ENCODE measurements around the gene TTC29.
A peak's percentile ranks its signal among the peaks of the same experiment; 100 is the strongest.

Gene TTC29

GRCh38 chr4:146930673-146931072 is 15.0 kb downstream of the TTC29 start:
- no peak overlapping the region for H3K9ac ChIP-seq (ENCODE audit: low read length)
- H3K27ac ChIP-seq (ENCODE audit: low read length), result no peak overlapping the region
- H4K20me1 ChIP-seq (ENCODE audit: insufficient read depth, low read length), result no peaks in the 10 kb centered on the region
- no peaks in the 10 kb centered on the region for H3K4me1 ChIP-seq (ENCODE audit: low read length)
- no peak overlapping the region for H3K4me3 ChIP-seq (ENCODE audit: low read length)
- no peaks in the 10 kb centered on the region for H3F3A ChIP-seq (ENCODE audit: insufficient read depth, low read length)
- H3K79me2 ChIP-seq (ENCODE audit: low read length), result no peaks in the 10 kb centered on the region
- no peak overlapping the region for H2AFZ ChIP-seq (ENCODE audit: low read length)
- H3K9me2 ChIP-seq (replicated peaks; ENCODE audit: insufficient read depth, low read length), result no peaks in the 10 kb centered on the region
- H3K36me3 ChIP-seq (replicated peaks; ENCODE audit: insufficient read depth, low read length), result no peaks in the 10 kb centered on the region
- DNase-seq, result no peak
- no peaks in the 10 kb centered on the region for H3K9me3 ChIP-seq (replicated peaks; ENCODE audit: insufficient read depth, low read length)
- H3K27me3 ChIP-seq (replicated peaks; ENCODE audit: insufficient read depth, low read length), result no peaks in the 10 kb centered on the region
- H3K4me2 ChIP-seq (ENCODE audit: low read depth, low read length), result no peak overlapping the region
- TF ChIP-seq CTCF (IDR thresholded peaks at IDR 0.05; ENCODE audit: low read length) (no peak), EZH2 (optimal IDR thresholded peaks at IDR 0.05; ENCODE audit: low read depth, low read length) (no peak), EZH2phosphoT487 (IDR thresholded peaks at IDR 0.05; ENCODE audit: low read length) (no peak)

- Histone ChIP-seq H3K9me3 (replicated peaks; ENCODE audit: insufficient read depth, low read length) (no peaks in the 10 kb centered on the region), H3K9me2 (replicated peaks; ENCODE audit: insufficient read depth, low read length) (no peaks in the 10 kb centered on the region), H3K9ac (ENCODE audit: low read length) (no peak overlapping the region), H4K20me1 (ENCODE audit: insufficient read depth, low read length) (no peaks in the 10 kb centered on the region), H3K4me3 (ENCODE audit: low read length) (no peak overlapping the region), H3K27me3 (replicated peaks; ENCODE audit: insufficient read depth, low read length) (no peaks in the 10 kb centered on the region), H3K36me3 (replicated peaks; ENCODE audit: insufficient read depth, low read length) (no peaks in the 10 kb centered on the region), H3K27ac (ENCODE audit: low read length) (no peak overlapping the region), H3K4me1 (ENCODE audit: low read length) (no peaks in the 10 kb centered on the region), H3F3A (ENCODE audit: insufficient read depth, low read length) (no peaks in the 10 kb centered on the region), H3K79me2 (ENCODE audit: low read length) (no peaks in the 10 kb centered on the region), H3K4me2 (ENCODE audit: low read depth, low read length) (no peak overlapping the region), H2AFZ (ENCODE audit: low read length) (no peak overlapping the region)
- DNase-seq, result no peak
- TF ChIP-seq EZH2 (optimal IDR thresholded peaks at IDR 0.05; ENCODE audit: low read depth, low read length) (no peak), EZH2phosphoT487 (IDR thresholded peaks at IDR 0.05; ENCODE audit: low read length) (no peak), CTCF (IDR thresholded peaks at IDR 0.05; ENCODE audit: low read length) (no peak)
These were observed 18.0 kb downstream of the TTC29 start for GRCh38 chr4:146927695-146928094.

GRCh38 chr4:146916479-146917076 is 29.1 kb downstream of the TTC29 start:
- no peak for TF ChIP-seq EZH2 (optimal IDR thresholded peaks at IDR 0.05; ENCODE audit: low read depth, low read length)
- peak; percentile 71 for TF ChIP-seq CTCF (IDR thresholded peaks at IDR 0.05; ENCODE audit: low read length)
- no peaks in the 10 kb centered on the region for H4K20me1 ChIP-seq (ENCODE audit: insufficient read depth, low read length)
- no peaks in the 10 kb centered on the region for H3K9me2 ChIP-seq (replicated peaks; ENCODE audit: insufficient read depth, low read length)
- H3K9ac ChIP-seq (ENCODE audit: low read length), result no peak overlapping the region
- no peak overlapping the region for H3K27ac ChIP-seq (ENCODE audit: low read length)
- no peak overlapping the region for H3K4me2 ChIP-seq (ENCODE audit: low read depth, low read length)
- H3F3A ChIP-seq (ENCODE audit: insufficient read depth, low read length), result no peaks in the 10 kb centered on the region
- peak; percentile 32 for DNase-seq
- no peaks in the 10 kb centered on the region for H3K4me1 ChIP-seq (ENCODE audit: low read length)
- no peak overlapping the region for H3K4me3 ChIP-seq (ENCODE audit: low read length)
- H3K9me3 ChIP-seq (replicated peaks; ENCODE audit: insufficient read depth, low read length), result no peaks in the 10 kb centered on the region
- H3K79me2 ChIP-seq (ENCODE audit: low read length), result no peaks in the 10 kb centered on the region
- no peaks in the 10 kb centered on the region for H3K27me3 ChIP-seq (replicated peaks; ENCODE audit: insufficient read depth, low read length)
- no peak overlapping the region for H2AFZ ChIP-seq (ENCODE audit: low read length)
- no peaks in the 10 kb centered on the region for H3K36me3 ChIP-seq (replicated peaks; ENCODE audit: insufficient read depth, low read length)

Data from MM.1S (cell line).